GM12878 (cell line): ENCODE data around the gene SQSTM1. TPM values are rescaled to one million over a fixed set of nuclear protein-coding genes. Genes with fewer than 3 reads are reported as not detected.
A peak's percentile ranks its signal among the peaks of the same experiment; 100 is the strongest.

Experiments used
- ATAC-seq: fragments of 200-7000 bp; cut with Tn5 transposase; 3 replicates; pipeline ENCODE4 v1.9.1; 2020; ENCODE audit warnings: mild to moderate bottlenecking, moderate library complexity
- BruUV-seq: library from RNA; stranded (reverse); fragments of 400-500 nt; replicated peaks from 2 replicates; lab custom pipeline; 2021; lab: Mats Ljungman, UMichigan
- CTCF ChIA-PET: fragments of 300-600 bp; sonication (Branson Sonifier 250); formaldehyde crosslinking; extraction: SDS; loops from one replicate; lab custom pipeline; 2021; ENCODE audit warnings: inconsistent platforms; lab: Yijun Ruan, JAX
- POLR2A ChIA-PET: fragments of 350-600 bp; formaldehyde crosslinking; extraction: SDS; loops from one replicate; lab custom pipeline; 2021; ENCODE audit warnings: inconsistent platforms; lab: Charles Lee
- RAD21 ChIA-PET: fragments of 300-600 bp; sonication (Branson Sonifier 250); formaldehyde crosslinking; loops from one replicate; lab custom pipeline; 2023; ENCODE audit warnings: antibody characterized with exemption; ENCODE audit not compliant: unreplicated experiment; lab: Charles Lee
- SMC1A ChIA-PET: fragments of 300-600 bp; sonication (Branson Sonifier 250); formaldehyde crosslinking; loops from one replicate; lab custom pipeline; 2023; ENCODE audit not compliant: unreplicated experiment, uncharacterized antibody; lab: Charles Lee
- DNase-seq: peaks from one replicate; pipeline ENCODE4 v3.0.0-alpha.2; 2011; ENCODE audit warnings: low read depth, low spot score
- FAIRE-seq: peaks from 3 replicates; lab custom pipeline; 2011; peaks lifted over from hg19 to GRCh38; lab: Jason Lieb, UNC
- H2AFZ ChIP-seq: 2 replicates; pipeline ENCODE4 v1.6.0; 2011; ENCODE audit warnings: low read depth, low read length, control low read depth; ENCODE audit not compliant: control insufficient read depth
- H3K27ac ChIP-seq: 2 replicates; pipeline ENCODE4 v1.5.1; 2011; ENCODE audit warnings: control low read depth; ENCODE audit not compliant: control insufficient read depth, insufficient read depth
- H3K27me3 ChIP-seq, 2 experiments: replicated peaks in 1 of 2; 2 replicates each; pipeline versions ENCODE4 v1.6.0 to v1.6.1; 2011; ENCODE audit warnings: low read length in 1 of 2; ENCODE audit not compliant: control insufficient read depth in 2 of 2, insufficient read depth in 2 of 2
- H3K36me3 ChIP-seq, 2 experiments: 2 replicates each; pipeline ENCODE4 v1.5.1; 2011; ENCODE audit warnings: low read length in 1 of 2; ENCODE audit not compliant: control insufficient read depth in 2 of 2, insufficient read depth in 2 of 2
- H3K4me1 ChIP-seq: 2 replicates; pipeline ENCODE4 v1.6.1; 2011; ENCODE audit warnings: mild to moderate bottlenecking, low read length, moderate library complexity, mixed read lengths; ENCODE audit not compliant: control insufficient read depth, insufficient read depth
- H3K4me2 ChIP-seq: 2 replicates; pipeline ENCODE4 v1.6.0; 2011; ENCODE audit warnings: control low read depth; ENCODE audit not compliant: control insufficient read depth, insufficient read depth
- H3K4me3 ChIP-seq: fragments of 200-600 bp; sonication (generic); 2 replicates; pipeline ENCODE4 v1.5.1; 2016
- H3K79me2 ChIP-seq: 2 replicates; pipeline ENCODE4 v1.6.0; 2011; ENCODE audit warnings: low read length; ENCODE audit not compliant: control insufficient read depth, insufficient read depth
- H3K9ac ChIP-seq: 2 replicates; pipeline ENCODE4 v1.8.0; 2011; ENCODE audit warnings: low read length, control low read depth, mixed read lengths; ENCODE audit not compliant: control insufficient read depth, insufficient read depth
- H3K9me3 ChIP-seq: replicated peaks from 3 replicates; pipeline ENCODE4 v1.5.1; 2011; ENCODE audit warnings: mild to moderate bottlenecking, low read length; ENCODE audit not compliant: control insufficient read depth, insufficient read depth
- H4K20me1 ChIP-seq: 2 replicates; pipeline ENCODE4 v1.6.0; 2011; ENCODE audit not compliant: control insufficient read depth, insufficient read depth
- CHD4 ChIP-seq: fragments of 200-600 bp; sonication (generic); IDR thresholded peaks from 2 replicates; pipeline ENCODE4 v1.6.1; 2016; ENCODE audit warnings: mild to moderate bottlenecking
- ETV6 ChIP-seq, 2 experiments: fragments of 450-650 bp in 1 of 2; IDR thresholded peaks in 1 of 2; conservative IDR thresholded peaks in 1 of 2; 2 replicates each; pipeline ENCODE4 v1.6.1; 2014; ENCODE audit warnings: antibody characterized with exemption in 1 of 2, borderline replicate concordance in 1 of 2, low read depth in 1 of 2, mild to moderate bottlenecking in 1 of 2, moderate library complexity in 1 of 2
- IRF5 ChIP-seq: fragments of 450-650 bp; IDR thresholded peaks from 2 replicates; pipeline ENCODE4 v1.6.1; 2017; ENCODE audit warnings: borderline replicate concordance
- KLF5 ChIP-seq: fragments of 450-650 bp; IDR thresholded peaks from 2 replicates; pipeline ENCODE4 v1.6.1; 2014; ENCODE audit warnings: mild to moderate bottlenecking; ENCODE audit not compliant: partially characterized antibody
- POLR2A ChIP-seq: IDR thresholded peaks from 2 replicates; pipeline ENCODE4 v1.6.1; 2011; ENCODE audit warnings: low read depth, mild to moderate bottlenecking, low read length
- POLR2AphosphoS5 ChIP-seq: IDR thresholded peaks from 2 replicates; pipeline ENCODE4 v1.6.1; 2011; ENCODE audit warnings: mild to moderate bottlenecking, low read length, inconsistent platforms
- RFX5 ChIP-seq: IDR thresholded peaks from 2 replicates; pipeline ENCODE4 v1.6.1; 2011; ENCODE audit warnings: low read depth, low read length, improper control_type of control experiment
- TCF3 ChIP-seq: IDR thresholded peaks from 2 replicates; pipeline ENCODE4 v1.6.1; 2012; ENCODE audit warnings: low read depth, mild to moderate bottlenecking, low read length, borderline replicate concordance; ENCODE audit not compliant: insufficient read depth
- WGBS: methylation state at CpG from one replicate; pipeline ENCODE4 v1.1.6; 2016; ENCODE audit warnings: low lambda C conversion rate; ENCODE audit not compliant: insufficient replicate concordance, insufficient coverage; ENCODE audit errors: missing lambda C conversion rate; 5-methylcytosine and 5-hydroxymethylcytosine counted together
- in situ Hi-C: fragments of 300-500 bp; cut with MboI; formaldehyde crosslinking; loops from 9 replicates; pipeline ENCODE4 v1.14.3; 2018; ENCODE audit warnings: mixed read lengths
- intact Hi-C: fragments of 100-400 bp; cut with micrococcal nuclease; formaldehyde crosslinking; loops from one replicate; pipeline ENCODE4 v1.14.2; 2022; ENCODE audit not compliant: unreplicated experiment
- polyA plus RNA-seq, 11 experiments: library from polyadenylated mRNA; depleted of rRNA in 4 of 11; unstranded in 6 of 11; stranded (reverse) in 5 of 11; fragments of >200 nt; fragmentation: Nextera tagmentation in 4 of 11; fragmentation: Illumina TruSeq in 1 of 11; extraction: Ambion mirVana in 4 of 11; extraction: Trizol in 1 of 11; gene quantifications; 1 replicate in 1 of 11; 2 replicates in 10 of 11; pipeline versions ENCODE4 v1.2.1 to v1.2.3, GENCODE V29; 2011 to 2016; ENCODE audit warnings: inconsistent platforms in 2 of 11, missing spikeins in 2 of 11, low read depth in 1 of 11
- total RNA-seq, 4 experiments: library from RNA; depleted of rRNA in 3 of 4; stranded (reverse); fragments of >200 nt in 3 of 4; fragmentation: Illumina TruSeq in 1 of 4; extraction: Trizol in 1 of 4; gene quantifications; 2 replicates each; pipeline versions ENCODE4 v1.2.1 to v1.2.3, GENCODE V29; 2013 to 2021

Gene SQSTM1
- total and polyA plus RNA-seq, 10 of the 15 experiments (the other 5 are each of a cell fraction or from before 2014, with no cell fraction given) = 6.3 to 138 (median 62.1) TPM

GRCh38 chr5:179827680-179828079 is 7.0 kb downstream of the SQSTM1 start (continued):
- no peak for TF ChIP-seq CHD4
- TF ChIP-seq ETV6 (conservative IDR thresholded peaks at IDR 0.05 in 1 of 2, IDR thresholded peaks at IDR 0.05 in 1 of 2; ENCODE audit: borderline replicate concordance in 1 of 2, low read depth in 1 of 2) = no peak
- TF ChIP-seq RFX5 = no peak
- TF ChIP-seq KLF5 = no peak
- no peak for TF ChIP-seq IRF5

- Histone ChIP-seq H3K27ac (no peak overlapping the region), H3K27me3 (no peaks in the 10 kb centered on the region), H2AFZ (no peak overlapping the region), H3K4me3 (no peak overlapping the region), H3K4me1 (no peaks in the 10 kb centered on the region), H3K9ac (no peak overlapping the region), H3K36me3 (peaks cover 30 to 47% of the 10 kb centered on the region in 2 experiments), H4K20me1 (peaks cover 6% of the 10 kb centered on the region), H3K4me2 (no peak overlapping the region), H3K79me2 (peaks cover 2% of the 10 kb centered on the region; the same call in 1 of the 2 replicates), H3K9me3 (no peaks in the 10 kb centered on the region)
- ChIA-PET POLR2A (interaction anchor here (1.3 kb wide), 1 partner anchor 17 kb away, joined by 3 read pairs; no protein-coding TSS in a partner anchor), SMC1A (no interaction called here), RAD21 (no interaction called here), CTCF (interaction anchor here (0.6 to 1.1 kb wide), 2 partner anchors 146 to 348 kb away, joined by 3 read pairs; no protein-coding TSS in a partner anchor)
- intact Hi-C loops (no loop called here), in situ Hi-C loops (no loop called here)
- FAIRE-seq (no peak), DNase-seq (no peak), ATAC-seq (no peak)
- 95% methylated on average over 3 of the region's 3 CpGs for WGBS
- TF ChIP-seq POLR2AphosphoS5 = peak; percentile 43; the same call in 1 of the 2 replicates
- peak; percentile 38; the same call in 1 of the 2 replicates for TF ChIP-seq POLR2A
- TF ChIP-seq TCF3 = no peak
- BruUV-seq = TSS peak; percentile 26
These were observed 8.2 kb downstream of the SQSTM1 start for GRCh38 chr5:179828756-179829421.
